Activated naive CD8-positive, alpha-beta T cell treated with anti-CD3 and anti-CD28 coated beads, Interleukin-2, amount 50 U/mL, for 24 hours (primary cell): ENCODE measurements around the gene KRTAP25-1.

Experiments
- ATAC-seq: fragments of 150-1000 bp; cut with Tn5 transposase; one replicate; pipeline ENCODE4 v1.10.0; 2021
- DNase-seq: peaks from one replicate; pipeline ENCODE4 v3.0.0; 2021
- H3K27ac Mint-ChIP-seq: one replicate; pipeline ENCODE4 v1.8.0; 2021; ENCODE audit warnings: mild to moderate bottlenecking, mixed read lengths
- H3K27me3 Mint-ChIP-seq: one replicate; pipeline ENCODE4 v1.8.0; 2021; ENCODE audit warnings: mixed read lengths
- H3K36me3 Mint-ChIP-seq: one replicate; pipeline ENCODE4 v1.8.0; 2021; ENCODE audit warnings: low read depth, mixed read lengths
- H3K4me1 Mint-ChIP-seq: one replicate; pipeline ENCODE4 v1.8.0; 2021; ENCODE audit warnings: mixed read lengths
- H3K4me3 Mint-ChIP-seq: one replicate; pipeline ENCODE4 v1.8.0; 2021; ENCODE audit warnings: mild to moderate bottlenecking, moderate library complexity, mixed read lengths
- H3K9me3 Mint-ChIP-seq: one replicate; pipeline ENCODE4 v1.8.0; 2021; ENCODE audit warnings: mixed read lengths

KRTAP25-1 gene

DNA sequence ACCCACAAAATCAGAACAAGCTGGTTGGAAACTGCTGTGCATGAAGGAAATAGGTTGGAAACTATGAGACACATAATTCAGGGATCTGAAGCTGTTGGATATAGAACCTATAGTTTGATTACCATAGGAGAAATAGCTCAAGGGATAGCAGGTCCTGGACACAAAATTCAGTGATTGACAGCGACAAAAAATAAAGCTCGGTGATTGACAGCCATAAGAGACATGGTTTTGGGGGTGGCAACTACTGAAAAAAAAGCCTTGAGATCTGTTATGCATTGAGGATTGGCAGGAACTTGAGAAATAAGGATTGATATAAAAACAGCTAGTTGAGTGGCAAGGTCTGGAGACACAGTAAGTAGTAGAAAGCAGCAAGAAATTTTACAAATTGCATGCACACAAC, at the start of gene KRTAP25-1:
Gene KRTAP25-1, minus strand, starts transcription at position 300 of the 400 bp plus-strand sequence. Its CDS starts 24 bp downstream, at position 276.
- no peaks in the 10 kb centered on the region for H3K4me1 Mint-ChIP-seq
- no peaks in the 10 kb centered on the region for H3K27me3 Mint-ChIP-seq
- ATAC-seq (no peak), DNase-seq (no peak)
- H3K9me3 Mint-ChIP-seq, result no peaks in the 10 kb centered on the region
- H3K36me3 Mint-ChIP-seq, result no peaks in the 10 kb centered on the region
- no peak within 1 kb of the TSS for H3K4me3 Mint-ChIP-seq
- no peak within 1 kb of the TSS for H3K27ac Mint-ChIP-seq

DNA sequence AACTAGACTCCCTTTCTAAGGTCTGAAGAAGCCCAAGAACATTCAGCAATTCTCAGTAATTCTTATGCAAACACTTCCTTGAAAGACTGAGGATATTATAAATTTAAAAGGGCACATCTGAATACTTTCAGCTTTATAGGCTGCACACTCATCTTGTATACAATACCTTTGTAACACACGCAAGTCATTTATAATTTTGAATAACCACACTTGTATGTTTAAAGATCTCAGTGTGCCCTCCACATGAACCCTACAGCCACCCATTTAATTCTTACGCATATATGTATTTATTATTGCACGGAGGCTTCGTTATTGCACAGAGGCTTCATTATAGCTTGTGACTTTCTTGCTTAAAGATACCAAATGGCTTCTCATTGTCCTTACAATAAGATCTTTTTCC, 49.4 kb upstream of the KRTAP25-1 start:
- Mint-ChIP-seq H3K4me1 (no peaks in the 10 kb centered on the region), H3K27me3 (no peaks in the 10 kb centered on the region), H3K4me3 (no peak overlapping the region), H3K9me3 (no peaks in the 10 kb centered on the region), H3K27ac (no peak overlapping the region), H3K36me3 (no peaks in the 10 kb centered on the region)
- DNase-seq, result no peak
- no peak for ATAC-seq

DNA sequence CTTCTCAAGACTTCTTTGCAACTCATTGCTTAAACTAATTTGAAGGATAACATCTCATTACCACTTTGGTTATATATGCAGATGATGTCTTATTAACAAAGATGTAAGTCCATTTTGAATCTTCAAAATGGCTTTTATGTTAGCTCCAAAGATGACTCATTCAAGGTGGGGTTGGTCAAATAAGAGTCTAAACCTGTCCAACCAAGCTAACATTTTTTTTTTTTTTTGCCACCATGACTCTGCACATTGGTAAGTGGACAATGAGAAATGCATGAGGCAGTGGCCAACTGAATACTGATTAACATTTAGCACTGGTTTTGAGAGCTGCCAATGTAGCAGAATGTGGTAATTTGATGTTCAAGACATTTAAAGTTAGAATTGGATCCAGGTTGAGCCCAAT, 48.5 kb upstream of the KRTAP25-1 start:
- Mint-ChIP-seq H3K27ac (no peak overlapping the region), H3K36me3 (no peaks in the 10 kb centered on the region), H3K9me3 (no peaks in the 10 kb centered on the region), H3K4me1 (no peaks in the 10 kb centered on the region), H3K4me3 (no peak overlapping the region), H3K27me3 (no peaks in the 10 kb centered on the region)
- DNase-seq, result no peak
- no peak for ATAC-seq

DNA sequence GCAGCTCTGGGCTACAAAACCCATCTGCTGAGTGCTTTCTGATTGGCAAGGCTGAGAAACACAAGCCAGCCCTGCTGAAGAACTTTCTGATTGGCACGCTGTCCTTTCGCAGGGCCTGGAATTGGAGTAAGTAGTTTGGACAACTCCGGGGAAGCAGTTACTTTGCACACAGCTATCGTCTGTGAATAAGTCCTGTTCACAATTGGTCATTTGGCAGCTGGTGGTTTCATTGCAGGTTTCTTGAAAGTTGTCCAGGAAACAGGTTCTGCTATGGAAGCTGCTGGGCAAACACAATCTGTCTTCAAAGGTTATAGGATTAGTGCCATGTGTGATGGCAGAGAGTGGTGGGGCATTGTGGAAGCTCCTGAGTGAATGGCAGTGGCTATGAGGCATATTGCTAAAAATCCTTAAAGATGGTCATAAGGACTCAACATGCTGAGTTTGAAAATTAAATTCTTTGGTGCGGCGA, 48.0 kb upstream of the KRTAP25-1 start, which contains the start of gene KRTAP27-1:
Gene KRTAP27-1, minus strand, starts transcription at position 419 of the 469 bp plus-strand sequence. Its CDS starts 26 bp downstream, at position 393.
- Mint-ChIP-seq H3K4me1 (no peaks in the 10 kb centered on the region), H3K4me3 (no peak within 1 kb of the TSS), H3K9me3 (no peaks in the 10 kb centered on the region), H3K27ac (no peak within 1 kb of the TSS), H3K36me3 (no peaks in the 10 kb centered on the region), H3K27me3 (no peaks in the 10 kb centered on the region)
- ATAC-seq (no peak), DNase-seq (no peak)

- H3K4me3 Mint-ChIP-seq, result no peak overlapping the region
- no peak for DNase-seq
- no peaks in the 10 kb centered on the region for H3K9me3 Mint-ChIP-seq
- no peaks in the 10 kb centered on the region for H3K4me1 Mint-ChIP-seq
- H3K27me3 Mint-ChIP-seq, result no peaks in the 10 kb centered on the region
- H3K36me3 Mint-ChIP-seq, result no peaks in the 10 kb centered on the region
- no peak for ATAC-seq
- no peak overlapping the region for H3K27ac Mint-ChIP-seq
Observed at GRCh38 chr21:30336596-30336995, 47.3 kb upstream of the KRTAP25-1 start.

DNA sequence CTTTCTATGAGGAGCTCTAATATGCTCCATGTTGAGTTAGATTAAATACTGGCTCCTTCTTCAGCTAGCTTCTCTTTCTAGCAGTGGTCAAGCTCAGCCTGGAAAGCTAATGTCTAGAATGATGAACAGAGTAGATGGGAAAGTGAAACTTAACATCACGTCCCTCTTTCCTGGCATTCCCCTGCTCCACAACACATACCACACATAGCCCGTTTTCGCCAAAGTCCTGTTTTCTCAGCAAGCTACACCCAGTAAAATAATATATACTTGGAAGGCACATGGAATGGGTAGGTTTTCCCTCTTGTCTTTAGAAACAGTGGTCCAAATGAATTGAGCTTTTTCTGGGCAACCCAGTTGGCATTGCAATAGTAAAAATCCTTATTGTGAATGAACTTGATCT, 44.4 kb upstream of the KRTAP25-1 start:
- H3K9me3 Mint-ChIP-seq, result no peaks in the 10 kb centered on the region
- ATAC-seq (no peak), DNase-seq (no peak)
- no peak overlapping the region for H3K27ac Mint-ChIP-seq
- H3K4me3 Mint-ChIP-seq, result no peak overlapping the region
- no peaks in the 10 kb centered on the region for H3K4me1 Mint-ChIP-seq
- no peaks in the 10 kb centered on the region for H3K27me3 Mint-ChIP-seq
- no peaks in the 10 kb centered on the region for H3K36me3 Mint-ChIP-seq

DNA sequence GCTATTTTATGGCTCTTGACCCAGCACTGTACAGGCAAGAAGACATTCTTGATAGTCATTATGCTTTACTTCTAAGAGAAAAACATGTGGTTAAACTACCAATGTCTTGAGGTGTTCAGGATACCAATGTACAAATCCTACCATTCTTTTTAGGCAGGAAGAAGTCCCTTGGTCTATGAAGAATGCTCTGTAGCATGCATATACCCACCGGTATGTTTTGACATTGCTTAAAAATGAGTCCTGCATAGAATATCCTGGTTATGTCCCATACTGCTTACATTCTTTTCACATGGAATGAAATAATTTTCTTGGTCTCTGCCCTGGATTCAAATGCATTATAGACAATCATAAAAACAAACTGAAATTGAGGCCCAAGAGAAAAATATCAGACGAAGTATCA, 43.4 kb upstream of the KRTAP25-1 start:
- ATAC-seq (no peak), DNase-seq (no peak)
- Mint-ChIP-seq H3K4me1 (no peaks in the 10 kb centered on the region), H3K27me3 (no peaks in the 10 kb centered on the region), H3K27ac (no peak overlapping the region), H3K36me3 (no peaks in the 10 kb centered on the region), H3K4me3 (no peak overlapping the region), H3K9me3 (peaks cover 2% of the 10 kb centered on the region)

DNA sequence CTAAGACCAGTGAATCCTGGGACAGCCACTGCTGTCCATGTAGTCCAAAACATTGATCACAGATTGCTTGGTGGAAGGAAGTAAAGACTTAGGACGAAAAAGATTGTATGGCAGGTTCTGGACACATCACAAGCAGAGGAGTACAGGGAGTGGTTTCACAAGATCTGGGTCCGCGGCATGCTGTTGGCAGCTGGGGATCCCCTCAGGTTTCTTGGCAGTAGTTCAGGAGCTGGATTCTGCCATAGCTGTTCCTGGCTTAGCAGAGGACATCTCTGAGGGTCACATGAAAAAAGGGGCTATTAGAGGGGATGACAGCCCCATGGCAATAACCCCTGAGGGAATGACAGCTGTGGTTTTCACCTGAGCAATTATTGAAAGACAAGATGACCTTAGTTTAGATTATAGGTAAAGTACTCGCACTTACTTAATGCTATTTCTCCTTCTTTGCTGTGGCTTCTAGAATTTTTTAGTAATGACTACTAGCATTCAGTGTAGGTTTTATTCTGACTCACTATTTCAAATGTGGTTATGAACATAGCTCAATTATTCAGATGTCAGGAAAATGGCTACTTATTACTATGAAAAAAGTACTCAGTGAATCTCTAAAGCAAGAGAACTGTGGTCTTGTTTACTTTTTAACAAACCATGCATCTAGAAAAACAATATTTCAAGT, 40.0 kb upstream of the KRTAP25-1 start:
- DNase-seq (no peak), ATAC-seq (no peak)
- Mint-ChIP-seq H3K4me1 (no peaks in the 10 kb centered on the region), H3K4me3 (no peak overlapping the region), H3K36me3 (no peaks in the 10 kb centered on the region), H3K9me3 (peaks cover 4% of the 10 kb centered on the region), H3K27me3 (no peaks in the 10 kb centered on the region), H3K27ac (no peak overlapping the region)

DNA sequence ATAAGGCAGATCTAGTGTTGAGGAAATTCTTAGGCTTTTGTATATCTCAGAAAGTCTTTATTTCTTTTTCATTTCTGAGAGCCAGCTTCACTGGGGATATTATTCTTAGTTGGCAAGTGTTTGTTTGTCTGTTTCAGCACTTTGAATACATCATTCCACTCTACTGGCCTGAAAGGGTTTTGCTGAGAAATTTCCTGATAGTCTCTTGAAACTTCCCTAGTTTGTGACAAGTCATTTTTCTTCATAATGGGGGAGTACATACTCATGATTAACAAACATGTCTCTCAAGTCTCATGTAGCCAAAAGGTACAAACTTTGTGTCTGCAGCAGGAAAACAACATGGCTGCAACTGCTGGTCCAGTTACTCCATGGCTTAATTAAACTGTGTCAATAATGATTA, 37.1 kb upstream of the KRTAP25-1 start:
- H3K36me3 Mint-ChIP-seq, result no peaks in the 10 kb centered on the region
- ATAC-seq (no peak), DNase-seq (no peak)
- no peak overlapping the region for H3K27ac Mint-ChIP-seq
- H3K27me3 Mint-ChIP-seq, result no peaks in the 10 kb centered on the region
- no peaks in the 10 kb centered on the region for H3K4me1 Mint-ChIP-seq
- H3K9me3 Mint-ChIP-seq, result peaks cover 4% of the 10 kb centered on the region
- H3K4me3 Mint-ChIP-seq, result no peak overlapping the region

- Mint-ChIP-seq H3K27me3 (no peaks in the 10 kb centered on the region), H3K4me3 (no peak within 1 kb of the TSS), H3K4me1 (no peaks in the 10 kb centered on the region), H3K27ac (no peak within 1 kb of the TSS), H3K9me3 (no peaks in the 10 kb centered on the region), H3K36me3 (no peaks in the 10 kb centered on the region)
- DNase-seq, result no peak
- ATAC-seq, result no peak
Observed at GRCh38 chr21:30320215-30320614, 30.9 kb upstream of the KRTAP25-1 start, which contains the start of gene KRTAP26-1. Gene KRTAP26-1 (minus strand): TSS chr21:30320315. CDS start chr21:30320035, 280 bp downstream.

- no peaks in the 10 kb centered on the region for H3K36me3 Mint-ChIP-seq
- H3K9me3 Mint-ChIP-seq, result no peaks in the 10 kb centered on the region
- no peaks in the 10 kb centered on the region for H3K27me3 Mint-ChIP-seq
- H3K27ac Mint-ChIP-seq, result no peak overlapping the region
- no peaks in the 10 kb centered on the region for H3K4me1 Mint-ChIP-seq
- DNase-seq (no peak), ATAC-seq (no peak)
- H3K4me3 Mint-ChIP-seq, result no peak overlapping the region
Observed at GRCh38 chr21:30315701-30316100, 26.4 kb upstream of the KRTAP25-1 start.

DNA sequence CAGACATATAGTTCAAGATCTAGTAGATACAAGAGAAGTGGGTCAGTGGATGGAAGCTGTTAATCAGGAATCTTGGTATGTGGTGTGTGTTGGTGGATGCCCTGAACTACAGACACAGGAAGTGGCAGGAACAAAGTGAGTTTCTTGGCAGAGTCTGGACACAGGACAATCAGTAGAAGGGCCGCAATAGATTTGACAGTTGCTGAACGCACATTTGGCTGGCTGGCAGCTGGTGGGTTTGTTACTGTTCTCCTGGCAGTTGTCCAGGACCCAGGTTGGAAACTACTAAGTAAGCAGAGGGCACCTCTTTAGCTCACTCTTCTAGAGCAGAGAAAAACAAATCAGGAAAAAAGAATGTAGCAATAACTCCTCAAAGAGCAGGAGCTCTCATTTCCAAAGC, 17.6 kb upstream of the KRTAP25-1 start:
- Mint-ChIP-seq H3K27ac (no peak overlapping the region), H3K9me3 (peaks cover 4% of the 10 kb centered on the region), H3K4me1 (no peaks in the 10 kb centered on the region), H3K27me3 (peaks cover 3% of the 10 kb centered on the region), H3K36me3 (no peaks in the 10 kb centered on the region), H3K4me3 (no peak overlapping the region)
- no peak for DNase-seq
- ATAC-seq, result no peak

DNA sequence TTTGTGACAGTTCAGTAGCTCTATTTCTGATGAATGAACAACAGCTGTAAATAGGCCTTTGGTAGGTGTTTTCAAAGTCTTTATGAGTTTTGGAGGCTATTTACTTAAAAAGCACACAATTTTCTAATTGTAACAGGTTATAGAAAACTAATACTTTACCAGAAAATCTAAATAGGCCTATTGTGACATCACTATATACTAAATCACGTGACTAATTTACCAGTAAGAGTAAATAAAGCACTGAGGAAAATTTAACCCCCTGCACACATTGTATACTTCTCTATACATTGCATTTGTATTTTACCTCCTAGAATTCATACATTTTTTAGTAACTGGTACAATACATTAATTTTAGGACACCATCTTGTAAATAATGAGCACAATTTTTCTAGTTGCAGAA, 15.8 kb upstream of the KRTAP25-1 start:
- H3K4me1 Mint-ChIP-seq, result no peaks in the 10 kb centered on the region
- H3K27me3 Mint-ChIP-seq, result peaks cover 3% of the 10 kb centered on the region
- DNase-seq, result no peak
- peaks cover 4% of the 10 kb centered on the region for H3K9me3 Mint-ChIP-seq
- ATAC-seq, result no peak
- no peak overlapping the region for H3K4me3 Mint-ChIP-seq
- H3K36me3 Mint-ChIP-seq, result no peaks in the 10 kb centered on the region
- H3K27ac Mint-ChIP-seq, result no peak overlapping the region

DNA sequence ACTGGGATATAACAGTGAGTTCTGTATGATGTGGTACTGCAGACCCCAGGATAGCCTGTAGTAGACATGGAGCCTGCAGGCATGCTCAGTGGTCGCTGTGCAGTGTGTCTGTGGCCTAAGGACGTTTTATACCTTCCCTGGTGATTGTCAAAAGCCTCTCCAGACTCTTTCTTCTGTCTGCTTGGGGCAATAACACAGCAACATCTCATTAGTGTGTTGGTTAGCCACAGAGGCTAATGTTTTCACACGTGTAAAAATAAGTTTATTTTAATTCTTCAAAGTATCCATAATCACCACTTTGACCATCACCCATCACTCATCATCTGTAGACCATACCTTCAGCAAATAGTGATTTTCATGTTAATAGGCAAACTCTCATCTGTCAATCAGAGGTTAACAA, 6.5 kb downstream of the KRTAP25-1 start, which contains the start of gene KRTAP24-1:
Gene KRTAP24-1, minus strand, starts transcription at position 101 of the 400 bp plus-strand sequence. Its CDS starts 18 bp downstream, at position 83.
- no peak for ATAC-seq
- no peak within 1 kb of the TSS for H3K4me3 Mint-ChIP-seq
- H3K36me3 Mint-ChIP-seq, result no peaks in the 10 kb centered on the region
- H3K27me3 Mint-ChIP-seq, result no peaks in the 10 kb centered on the region
- no peaks in the 10 kb centered on the region for H3K4me1 Mint-ChIP-seq
- H3K27ac Mint-ChIP-seq, result no peak within 1 kb of the TSS
- DNase-seq, result no peak
- H3K9me3 Mint-ChIP-seq, result no peaks in the 10 kb centered on the region

DNA sequence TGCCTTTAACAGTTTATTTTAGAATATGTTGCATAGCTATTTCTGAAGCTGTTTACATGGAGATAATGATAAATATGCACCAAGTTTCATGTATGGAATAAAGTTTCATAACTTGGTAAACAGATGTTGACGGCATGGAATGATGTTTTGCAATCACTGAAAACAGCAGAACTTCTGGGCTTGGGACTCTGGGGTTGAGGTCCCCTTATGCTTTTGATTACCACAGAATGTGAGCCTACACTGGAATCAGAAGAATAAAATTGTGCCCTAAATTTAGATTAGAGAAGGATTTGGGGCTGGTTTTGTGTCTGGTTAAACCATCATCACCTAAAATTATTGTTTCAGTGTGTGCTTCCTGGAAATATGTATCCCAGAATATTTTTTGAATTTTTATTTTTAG, 17.7 kb downstream of the KRTAP25-1 start:
- Mint-ChIP-seq H3K27ac (no peak overlapping the region), H3K4me3 (no peak overlapping the region), H3K9me3 (no peaks in the 10 kb centered on the region), H3K36me3 (no peaks in the 10 kb centered on the region), H3K27me3 (no peaks in the 10 kb centered on the region), H3K4me1 (no peaks in the 10 kb centered on the region)
- ATAC-seq (no peak), DNase-seq (no peak)
